HepG2 (cell line): Measurements from ENCODE around the gene SLC51B. TPM values are rescaled to one million over a fixed set of nuclear protein-coding genes. Genes with fewer than 3 reads are reported as not detected.

Experiments
- ATAC-seq: fragments of 200-7000 bp; cut with Tn5 transposase; 3 replicates; pipeline ENCODE4 v1.9.1; 2020; ENCODE audit warnings: mild to moderate bottlenecking, moderate library complexity
- BruUV-seq: library from RNA; stranded (reverse); fragments of 400-500 nt; replicated peaks from 2 replicates; lab custom pipeline; 2021; lab: Mats Ljungman, UMichigan
- CTCF ChIA-PET: fragments of 300-600 bp; formaldehyde crosslinking; extraction: SDS; loops from one replicate; lab custom pipeline; 2021; ENCODE audit warnings: low total read pairs, inconsistent platforms, low intra/inter-chr PET ratio; lab: Yijun Ruan, JAX
- POLR2A ChIA-PET: fragments of 350-600 bp; sonication (Branson Sonifier 250); formaldehyde crosslinking; loops from one replicate; lab custom pipeline; 2020; ENCODE audit warnings: antibody characterized with exemption, inconsistent platforms; lab: Yijun Ruan, JAX
- DNase-seq: peaks from one replicate; pipeline ENCODE4 v3.0.0-alpha.2; 2015; ENCODE audit warnings: low spot score
- FAIRE-seq: peaks from 3 replicates; lab custom pipeline; 2011; peaks lifted over from hg19 to GRCh38; lab: Jason Lieb, UNC
- H2AFZ ChIP-seq: one replicate; pipeline ENCODE4 v1.6.1; 2011; ENCODE audit warnings: low read length, inconsistent platforms
- H3K27ac ChIP-seq: fragments of 300-600 bp; 3 replicates; pipeline ENCODE4 v1.8.0; 2011; ENCODE audit warnings: mixed run types, mild to moderate bottlenecking, mixed read lengths, low read length, inconsistent platforms; ENCODE audit not compliant: insufficient read depth; ENCODE audit errors: extremely low read length
- H3K27me3 ChIP-seq, 2 experiments: fragments of 200-600 bp in 1 of 2; 2 replicates in 1 of 2; 3 replicates in 1 of 2; pipeline versions ENCODE4 v1.6.0 to v1.8.0; 2011; ENCODE audit warnings: low read length in 2 of 2, mild to moderate bottlenecking in 2 of 2, moderate library complexity in 2 of 2, inconsistent platforms in 1 of 2; ENCODE audit not compliant: insufficient read depth in 2 of 2, control insufficient read depth in 1 of 2
- H3K36me3 ChIP-seq, 2 experiments: fragments of 200-600 bp in 1 of 2; replicated peaks in 1 of 2; 2 replicates in 1 of 2; 3 replicates in 1 of 2; pipeline versions ENCODE4 v1.5.1 to v1.8.0; 2011; ENCODE audit warnings: low read length in 2 of 2, inconsistent platforms in 1 of 2; ENCODE audit not compliant: insufficient read depth in 2 of 2, control insufficient read depth in 1 of 2
- H3K4me1 ChIP-seq: 2 replicates; pipeline ENCODE4 v1.5.1; 2012; ENCODE audit warnings: low read length, inconsistent platforms; ENCODE audit not compliant: insufficient read depth
- H3K4me2 ChIP-seq: 2 replicates; pipeline ENCODE4 v1.6.0; 2011; ENCODE audit warnings: low read depth, low read length, inconsistent platforms
- H3K4me3 ChIP-seq, 3 experiments: fragments of 200-600 bp in 1 of 3; sonication (generic), shearing (Covaris generic) in 1 of 3; replicated peaks in 1 of 3; 2 replicates each; pipeline ENCODE4 v1.5.1; 2011 to 2016; ENCODE audit warnings: low read length in 3 of 3, inconsistent platforms in 2 of 3, low read depth in 2 of 3, mild to moderate bottlenecking in 2 of 3, control low read depth in 1 of 3, mixed read lengths in 1 of 3; ENCODE audit not compliant: insufficient read depth in 1 of 3
- H3K79me2 ChIP-seq: one replicate; pipeline ENCODE4 v1.6.1; 2011; ENCODE audit warnings: low read length, inconsistent platforms; ENCODE audit not compliant: insufficient read depth
- H3K9ac ChIP-seq: 2 replicates; pipeline ENCODE4 v1.6.0; 2011; ENCODE audit warnings: mild to moderate bottlenecking, low read depth, low read length, inconsistent platforms; ENCODE audit not compliant: insufficient read depth
- H3K9me3 ChIP-seq: 2 replicates; pipeline ENCODE4 v1.5.1; 2012; ENCODE audit warnings: mild to moderate bottlenecking, low read length
- H4K20me1 ChIP-seq: 2 replicates; pipeline ENCODE4 v1.6.0; 2011; ENCODE audit warnings: inconsistent platforms, mild to moderate bottlenecking, low read length, moderate library complexity; ENCODE audit not compliant: insufficient read depth
- ATF7-NPFF ChIP-seq: sonication (generic); formaldehyde crosslinking; IDR thresholded peaks from 2 replicates; pipeline ENCODE4 v1.8.1; 2023; ENCODE audit warnings: mild to moderate bottlenecking, low read depth, missing genetic modification reagents, moderate library complexity
- ISX ChIP-seq: sonication (generic); formaldehyde crosslinking; conservative IDR thresholded peaks from 2 replicates; pipeline ENCODE4 v1.5.0; 2020; ENCODE audit warnings: missing genetic modification reagents
- KDM2A ChIP-seq: sonication (generic); formaldehyde crosslinking; IDR thresholded peaks from 2 replicates; pipeline ENCODE4 v1.4.0; 2020; ENCODE audit warnings: low read depth, missing genetic modification reagents, borderline replicate concordance
- RBM39 ChIP-seq: fragments of 200-400 bp; formaldehyde crosslinking; IDR thresholded peaks from one replicate; pipeline ENCODE4 v1.6.1; 2018; ENCODE audit warnings: antibody characterized with exemption, mild to moderate bottlenecking, low read depth, low read length; ENCODE audit not compliant: poor library complexity, severe bottlenecking
- XBP1 ChIP-seq: sonication (generic); formaldehyde crosslinking; IDR thresholded peaks from 2 replicates; pipeline ENCODE4 v1.5.0; 2020; ENCODE audit warnings: missing genetic modification reagents
- ZFAT ChIP-seq: sonication (generic); formaldehyde crosslinking; conservative IDR thresholded peaks from 2 replicates; pipeline ENCODE4 v1.8.1; 2023; ENCODE audit warnings: missing genetic modification reagents, inconsistent platforms
- ZMAT3 ChIP-seq: sonication (generic); formaldehyde crosslinking; conservative IDR thresholded peaks from 2 replicates; pipeline ENCODE4 v1.7.0; 2021; ENCODE audit warnings: missing genetic modification reagents
- ZNF33A ChIP-seq: sonication (generic); formaldehyde crosslinking; IDR thresholded peaks from 2 replicates; pipeline ENCODE4 v1.5.1; 2020; ENCODE audit warnings: missing genetic modification reagents, mild to moderate bottlenecking, moderate library complexity, borderline replicate concordance
- ZSCAN21 ChIP-seq: sonication (generic); formaldehyde crosslinking; IDR thresholded peaks from 2 replicates; pipeline ENCODE4 v1.8.0; 2022; ENCODE audit warnings: mild to moderate bottlenecking, missing genetic modification reagents, moderate library complexity, borderline replicate concordance
- WGBS: methylation state at CpG from one replicate; pipeline ENCODE4 v1.1.6; 2017; ENCODE audit warnings: low lambda C conversion rate; 5-methylcytosine and 5-hydroxymethylcytosine counted together
- in situ Hi-C: cut with HindIII; loops from 2 replicates; pipeline ENCODE4 v1.10.0; 2017; ENCODE audit warnings: low pct_unique_long_range_greater_than_20kb; ENCODE audit not compliant: extremely low pct_ligation_motif_present
- intact Hi-C: fragments of 100-400 bp; cut with micrococcal nuclease; formaldehyde crosslinking; loops from one replicate; pipeline ENCODE4 v1.10.0; 2022; ENCODE audit not compliant: unreplicated experiment
- polyA plus RNA-seq, 8 experiments: library from polyadenylated mRNA; depleted of rRNA in 3 of 8; stranded (reverse) in 7 of 8; unstranded in 1 of 8; fragments of >200 nt; fragmentation: Illumina TruSeq in 4 of 8; extraction: Trizol in 4 of 8; gene quantifications; 2 replicates each; pipeline versions ENCODE4 v1.2.1 to v1.2.3, GENCODE V29; 2011 to 2016; ENCODE audit warnings: low read depth in 4 of 8, missing spikeins in 1 of 8, mixed read lengths in 1 of 8; ENCODE audit not compliant: insufficient read depth in 1 of 8
- total RNA-seq, 5 experiments: library from RNA; depleted of rRNA; stranded (reverse); fragments of >200 nt; fragmentation: Illumina TruSeq; extraction: Trizol; gene quantifications; 2 replicates each; pipeline ENCODE4 v1.2.3, GENCODE V29; 2016; ENCODE audit warnings: low read depth in 1 of 5
- TF ChIP-seq, protein P1 (sequence below): sonication (generic); formaldehyde crosslinking; conservative IDR thresholded peaks from 2 replicates; pipeline ENCODE4 v1.8.0; 2022; ENCODE audit warnings: low read depth, missing genetic modification reagents

Gene SLC51B
- total and polyA plus RNA-seq, 2 of the 13 experiments (the other 11 are each of a cell fraction or from before 2014, with no cell fraction given) = 14.9 to 17.1 TPM

DNA sequence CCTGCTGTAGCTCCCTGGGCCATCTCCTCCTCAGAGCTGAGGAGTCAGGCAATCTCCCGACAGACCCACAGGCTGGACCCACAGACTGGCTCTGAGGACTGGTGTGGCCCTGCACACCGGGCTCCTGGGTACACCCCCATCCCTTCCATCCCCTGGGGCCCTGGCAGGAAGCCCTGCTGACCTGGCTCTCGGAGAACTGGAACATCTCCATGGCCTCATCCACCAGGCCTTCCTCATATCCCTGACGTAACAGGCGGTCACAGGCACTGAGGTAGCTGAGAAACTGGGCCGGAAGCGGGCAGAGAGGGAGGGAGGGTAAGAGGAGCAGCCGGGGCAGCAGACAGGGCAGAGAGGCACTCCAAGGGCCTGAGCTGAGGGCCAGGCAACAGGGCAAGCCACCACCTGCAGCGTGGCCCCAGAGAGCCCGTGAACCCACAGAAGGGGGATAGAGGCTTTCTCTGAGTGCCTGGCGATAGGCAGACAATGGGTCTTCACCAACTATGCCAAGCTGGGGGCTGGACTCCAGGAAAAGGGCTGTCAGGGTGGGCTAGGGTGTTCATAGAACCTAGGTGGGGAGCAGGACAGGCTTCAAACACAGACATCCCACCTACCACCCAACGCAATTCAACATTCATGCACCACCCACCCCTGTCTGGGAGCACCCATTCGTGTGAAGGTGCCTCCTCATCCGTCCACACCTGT, 49.3 kb downstream of the SLC51B start:
- POLR2A ChIA-PET = interaction anchor here (0.7 to 1.5 kb wide), 3 partner anchors 10 to 50 kb away, joined by 3 read pairs; no protein-coding TSS in a partner anchor
- Histone ChIP-seq H3K27me3 (no peaks in the 10 kb centered on the region), H2AFZ (no peak overlapping the region), H3K4me2 (0 out of 2 replicates have a peak overlapping the region, but pooled peaks have one; percentile 29), H3K36me3 (peaks cover 3 to 5% of the 10 kb centered on the region in 2 experiments; a peak in 3 of 5 replicates), H3K9ac (no peak overlapping the region), H3K4me3 (peak overlapping the region in 1 of 3 experiments; percentile 7; a peak in 1 of 6 replicates), H3K79me2 (no peaks in the 10 kb centered on the region), H4K20me1 (no peaks in the 10 kb centered on the region), H3K4me1 (peaks cover 38% of the 10 kb centered on the region), H3K27ac (no peak overlapping the region), H3K9me3 (no peaks in the 10 kb centered on the region)
- ATAC-seq (peak; percentile 48), FAIRE-seq (no peak), DNase-seq (no peak)
- CTCF ChIA-PET = no interaction called here
- TF ChIP-seq KDM2A (CRISPR knock-in tag) = 0 out of 2 replicates have a peak, but pooled peaks have one; percentile 22
- 0 out of 2 replicates have a peak, but pooled peaks have one; percentile 21 for TF ChIP-seq ZSCAN21
- TF ChIP-seq ZFAT (CRISPR knock-in tag) = no peak
- no peak for TF ChIP-seq ZNF33A (CRISPR knock-in tag)
- TF ChIP-seq, protein P1, sequence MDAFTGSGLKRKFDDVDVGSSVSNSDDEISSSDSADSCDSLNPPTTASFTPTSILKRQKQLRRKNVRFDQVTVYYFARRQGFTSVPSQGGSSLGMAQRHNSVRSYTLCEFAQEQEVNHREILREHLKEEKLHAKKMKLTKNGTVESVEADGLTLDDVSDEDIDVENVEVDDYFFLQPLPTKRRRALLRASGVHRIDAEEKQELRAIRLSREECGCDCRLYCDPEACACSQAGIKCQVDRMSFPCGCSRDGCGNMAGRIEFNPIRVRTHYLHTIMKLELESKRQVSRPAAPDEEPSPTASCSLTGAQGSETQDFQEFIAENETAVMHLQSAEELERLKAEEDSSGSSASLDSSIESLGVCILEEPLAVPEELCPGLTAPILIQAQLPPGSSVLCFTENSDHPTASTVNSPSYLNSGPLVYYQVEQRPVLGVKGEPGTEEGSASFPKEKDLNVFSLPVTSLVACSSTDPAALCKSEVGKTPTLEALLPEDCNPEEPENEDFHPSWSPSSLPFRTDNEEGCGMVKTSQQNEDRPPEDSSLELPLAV (CRISPR knock-in tag) = no peak
- TF ChIP-seq ATF7-NPFF (CRISPR knock-in tag) = no peak
- peak; percentile 50 for TF ChIP-seq RBM39
- TF ChIP-seq ISX (CRISPR knock-in tag) = no peak
- no peak for TF ChIP-seq ZMAT3 (CRISPR knock-in tag)
- TF ChIP-seq XBP1 (CRISPR knock-in tag) = no peak
- BruUV-seq = no TSS peak
- WGBS = 61% methylated on average over 12 of the region's 14 CpGs
- intact Hi-C loops = no loop called here
- in situ Hi-C loops = no loop called here
